ENCODE data around the gene SPRN.

- TF ChIP-seq CTCF (IDR thresholded peaks at IDR 0.05) (no peak), EZH2 (IDR thresholded peaks at IDR 0.05) (no peak)
Observed at GRCh38 chr10:133401981-133402725, 22.3 kb downstream of the SPRN start.

All from neural progenitor cell (in vitro differentiated cells).